Pulmonary artery endothelial cell (primary cell): ENCODE data around the gene DQX1. TPM values are rescaled to one million over a fixed set of nuclear protein-coding genes. Genes with fewer than 3 reads are reported as not detected.
A peak's percentile ranks its signal among the peaks of the same experiment; 100 is the strongest.
"Not testable (repeated sequence)": the region's sequence is repeated elsewhere in the genome, so short reads cannot be mapped to it uniquely, and the experiment has no call there.

Source experiments
- DNase-seq: peaks from one replicate; pipeline ENCODE4 v3.0.0-alpha.2; 2011; ENCODE audit warnings: low read depth, low spot score
- total RNA-seq: library from RNA; depleted of rRNA; stranded (reverse); fragments of >200 nt; gene quantifications from 2 replicates; pipeline ENCODE4 v1.2.3, GENCODE V29; 2014

Gene DQX1
- total RNA-seq, 1 donor from 2014 or later = not detected

GRCh38 chr2:74497777-74498499, 28.1 kb downstream of the DQX1 start:
- no peak for DNase-seq

GRCh38 chr2:74496997-74497776, 28.8 kb downstream of the DQX1 start:
- DNase-seq = no peak

- DNase-seq = no peak
Observed at GRCh38 chr2:74495440-74495839, 30.6 kb downstream of the DQX1 start.

DNA sequence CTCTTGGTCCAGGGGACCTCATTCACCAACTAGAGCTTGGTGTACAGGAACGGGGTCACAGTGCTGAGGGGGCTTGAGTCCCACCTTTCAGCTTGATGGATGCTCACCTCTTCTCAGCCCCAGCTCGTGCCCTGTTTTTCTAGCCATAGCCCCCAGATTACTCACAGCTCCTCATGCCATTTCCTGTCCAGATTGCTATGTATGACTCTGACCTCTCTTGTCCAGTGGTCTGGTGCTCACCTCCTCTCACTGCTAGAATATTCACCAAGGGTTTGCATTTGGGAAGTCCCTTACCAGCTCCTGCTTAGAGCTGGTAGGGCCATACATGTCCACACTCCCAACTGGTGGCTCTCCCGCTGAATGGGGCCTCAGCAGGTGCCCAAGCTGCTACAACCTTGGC, 32.5 kb downstream of the DQX1 start:
- DNase-seq = no peak

- DNase-seq = no peak
Observed at GRCh38 chr2:74491648-74492544, 34.1 kb downstream of the DQX1 start.

DNA sequence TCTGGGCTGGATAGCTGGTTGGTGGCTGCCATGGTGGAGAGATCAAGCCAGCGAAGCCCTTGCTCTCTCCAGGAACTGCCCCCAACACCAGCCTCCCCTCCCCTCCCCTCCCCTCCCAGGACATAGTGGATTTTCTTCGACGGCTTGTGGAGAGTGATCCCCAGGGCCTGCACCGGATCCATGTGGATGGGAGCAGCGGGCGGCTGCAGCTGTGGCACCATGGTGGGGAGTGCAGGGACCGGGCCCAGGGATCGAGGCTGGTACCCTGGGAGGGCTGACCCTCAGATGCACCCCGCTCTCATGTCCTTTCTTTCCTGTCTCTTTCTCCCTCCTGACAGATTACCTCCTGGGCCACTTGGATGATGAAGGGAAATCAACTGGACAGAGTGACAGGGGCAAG, 36.1 kb downstream of the DQX1 start:
- no peak for DNase-seq

DNA sequence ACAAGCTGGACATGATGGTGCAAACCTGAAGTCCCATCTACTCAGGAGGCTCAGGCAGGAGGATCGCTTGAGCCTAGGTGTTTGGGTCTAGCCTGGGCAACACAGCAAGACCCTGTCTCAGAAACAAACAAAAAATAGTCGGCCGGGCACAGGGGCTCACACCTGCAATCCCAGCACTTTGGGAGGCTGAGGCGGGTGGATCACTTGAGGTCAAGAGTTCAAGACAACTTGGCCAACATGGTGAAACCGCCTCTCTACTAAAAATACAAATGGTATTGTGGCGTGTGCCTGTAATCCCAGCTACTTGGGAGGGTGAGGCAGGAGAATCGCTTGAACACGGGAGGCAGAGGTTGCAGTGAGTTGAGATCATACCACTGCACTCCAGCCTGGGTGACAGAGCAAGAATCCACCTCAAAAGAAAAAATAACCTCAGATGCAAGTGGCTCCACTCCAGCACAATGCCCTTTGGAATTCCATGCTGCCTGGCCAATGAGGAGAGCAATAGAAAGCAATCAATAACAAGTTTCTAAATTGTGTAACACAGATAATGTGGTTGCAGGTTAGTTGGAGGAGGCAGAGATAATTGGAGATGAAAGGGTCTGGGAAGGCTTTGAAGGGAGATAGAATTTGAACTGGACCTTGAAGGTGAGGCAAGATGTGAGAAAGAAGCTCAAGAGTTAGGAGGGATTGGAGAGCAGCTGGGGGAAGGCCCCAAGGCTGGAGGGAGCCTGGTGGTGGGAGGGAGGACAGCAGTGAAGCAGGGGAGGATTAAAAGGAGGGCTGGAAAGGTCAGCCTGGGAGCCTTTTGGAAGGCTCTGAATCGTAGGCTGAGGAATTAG, 37.2 kb downstream of the DQX1 start:
- DNase-seq = no peak

GRCh38 chr2:74486141-74486540, 39.9 kb downstream of the DQX1 start:
- DNase-seq = no peak

- not testable (repeated sequence) for DNase-seq
Observed at GRCh38 chr2:74483675-74484164, 42.3 kb downstream of the DQX1 start.

DNA sequence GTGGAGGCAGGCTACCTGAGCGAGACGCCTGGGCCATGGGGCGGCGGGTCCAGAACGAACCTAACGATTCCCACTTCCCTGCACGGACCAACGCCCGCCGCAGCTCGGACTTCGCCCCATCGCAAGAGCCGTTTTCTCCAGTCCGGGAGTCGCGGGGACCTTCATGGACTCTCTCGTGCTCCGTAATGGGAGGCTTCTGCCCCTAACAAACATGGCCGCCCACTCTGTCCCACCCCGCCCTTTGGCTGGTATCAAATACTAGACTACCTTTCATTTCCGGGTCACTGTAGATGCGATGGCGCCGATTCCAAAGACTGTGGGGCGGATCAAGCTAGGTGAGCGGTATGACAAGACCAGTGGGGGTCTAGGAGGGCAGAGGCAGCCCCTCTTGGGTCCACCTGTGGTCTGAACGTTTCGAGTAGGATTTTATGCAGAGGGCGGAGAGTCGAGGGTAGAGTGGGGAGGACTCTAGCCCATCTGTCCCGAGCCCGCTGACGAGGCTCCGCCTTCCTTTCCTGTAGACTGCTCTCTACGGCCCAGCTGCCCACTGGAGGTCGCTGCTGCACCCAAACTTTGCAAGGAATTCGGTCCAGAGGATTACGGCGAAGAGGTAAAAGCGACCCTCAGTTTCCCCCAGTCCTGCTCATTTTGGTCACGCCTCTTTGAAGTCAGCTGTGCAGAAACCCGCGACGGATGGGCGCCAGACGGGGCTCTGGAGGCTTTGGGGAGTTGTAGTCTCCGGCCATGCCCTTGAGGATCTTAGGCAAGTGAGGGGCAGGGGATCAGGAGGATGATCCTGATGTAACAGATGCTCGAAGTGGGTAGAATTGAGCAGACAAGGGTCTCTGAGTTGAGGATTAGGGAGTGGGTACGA, 43.0 kb downstream of the DQX1 start, which contains the start of the genes CCDC142 and TTC31:
Gene CCDC142, minus strand, starts transcription at position 198 of the 874 bp plus-strand sequence. Its CDS starts 161 bp downstream, at position 37.
Gene TTC31, plus strand, starts transcription at position 281 of the 874 bp plus-strand sequence. Its CDS starts 15 bp downstream, at position 296.
- peak; percentile 84 for DNase-seq

- no peak for DNase-seq
Observed at GRCh38 chr2:74481961-74482800, 43.9 kb downstream of the DQX1 start.

DNA sequence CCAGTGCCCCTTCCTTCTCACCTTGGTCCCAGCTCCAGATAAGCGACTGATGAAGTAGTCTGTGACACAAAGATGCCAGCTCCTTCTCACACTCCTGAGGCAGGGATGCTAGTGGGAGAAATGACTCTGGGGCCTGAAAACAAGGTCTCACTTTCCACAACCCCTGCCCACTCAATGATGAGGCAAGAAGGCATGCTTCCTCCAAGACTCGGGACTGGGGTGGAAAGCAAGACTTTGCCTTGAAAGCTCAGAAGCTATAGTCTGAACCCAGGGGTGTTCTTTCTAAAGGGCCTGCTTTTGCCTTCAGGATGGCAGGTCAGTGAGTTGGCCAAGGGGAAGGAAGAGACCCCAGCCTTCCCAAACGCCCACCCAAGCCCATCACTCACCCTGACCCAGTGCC, 44.6 kb downstream of the DQX1 start:
- no peak for DNase-seq

DNA sequence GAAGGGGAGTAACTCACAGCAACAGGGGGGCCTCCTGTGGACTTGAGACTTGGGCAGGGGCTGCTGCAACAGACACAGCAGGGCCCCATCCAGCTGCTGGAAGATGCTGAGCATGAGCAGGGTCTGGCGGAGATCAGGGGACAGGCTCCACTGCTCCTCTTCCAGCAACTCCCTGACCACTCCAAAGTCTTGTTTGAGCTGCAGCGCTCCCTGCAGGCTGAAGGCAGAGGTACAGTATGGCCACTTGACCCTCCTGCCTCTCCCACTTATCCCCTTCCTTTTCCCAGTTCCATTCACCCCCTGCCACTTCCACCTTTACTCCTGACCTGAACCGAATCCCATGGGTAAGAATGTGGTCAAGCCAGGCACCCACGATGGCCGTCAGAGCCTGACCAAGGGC, 51.1 kb downstream of the DQX1 start:
- DNase-seq = no peak

DNA sequence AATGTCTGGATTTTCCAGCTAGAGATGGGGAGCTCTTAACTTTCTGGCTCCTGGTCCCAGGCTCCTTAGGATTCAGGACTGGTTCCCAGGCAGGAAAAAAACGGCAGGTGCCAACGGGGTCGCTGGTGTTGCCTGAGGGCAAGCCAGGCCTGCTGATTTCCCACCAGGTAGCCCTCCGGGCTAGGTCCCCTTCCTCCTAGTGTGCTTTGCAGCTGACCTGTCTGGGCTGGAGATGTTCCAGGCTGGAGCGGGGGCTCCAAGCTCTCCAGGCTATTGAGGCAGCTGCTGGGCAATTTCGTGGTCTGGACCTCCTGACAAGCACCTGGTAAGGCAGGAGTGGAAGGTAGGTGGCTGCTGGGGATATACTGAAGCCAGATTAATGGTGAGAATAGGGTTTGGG, 51.5 kb downstream of the DQX1 start:
- no peak for DNase-seq

DNA sequence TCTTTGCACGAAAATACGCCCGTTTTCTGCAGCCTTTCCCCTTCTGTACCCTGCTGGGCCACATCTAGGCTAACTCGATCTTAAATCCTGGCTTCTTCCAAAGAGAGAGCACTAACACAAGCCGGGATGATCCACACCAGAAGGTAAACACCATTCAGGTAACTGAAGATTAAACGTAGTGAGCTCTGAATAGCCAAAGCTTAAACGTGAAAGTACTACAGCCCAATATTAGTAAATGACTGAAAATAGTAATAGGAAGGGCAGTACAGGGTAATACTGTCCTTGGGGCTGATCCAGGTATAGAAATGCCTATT, 53.1 kb downstream of the DQX1 start:
- no peak for DNase-seq

GRCh38 chr2:74472086-74472944, 53.7 kb downstream of the DQX1 start, which contains the start of gene MRPL53:
Gene MRPL53 (minus strand): TSS chr2:74472680. CDS start chr2:74472660, 20 bp downstream.
- peak; percentile 78 for DNase-seq

DNA sequence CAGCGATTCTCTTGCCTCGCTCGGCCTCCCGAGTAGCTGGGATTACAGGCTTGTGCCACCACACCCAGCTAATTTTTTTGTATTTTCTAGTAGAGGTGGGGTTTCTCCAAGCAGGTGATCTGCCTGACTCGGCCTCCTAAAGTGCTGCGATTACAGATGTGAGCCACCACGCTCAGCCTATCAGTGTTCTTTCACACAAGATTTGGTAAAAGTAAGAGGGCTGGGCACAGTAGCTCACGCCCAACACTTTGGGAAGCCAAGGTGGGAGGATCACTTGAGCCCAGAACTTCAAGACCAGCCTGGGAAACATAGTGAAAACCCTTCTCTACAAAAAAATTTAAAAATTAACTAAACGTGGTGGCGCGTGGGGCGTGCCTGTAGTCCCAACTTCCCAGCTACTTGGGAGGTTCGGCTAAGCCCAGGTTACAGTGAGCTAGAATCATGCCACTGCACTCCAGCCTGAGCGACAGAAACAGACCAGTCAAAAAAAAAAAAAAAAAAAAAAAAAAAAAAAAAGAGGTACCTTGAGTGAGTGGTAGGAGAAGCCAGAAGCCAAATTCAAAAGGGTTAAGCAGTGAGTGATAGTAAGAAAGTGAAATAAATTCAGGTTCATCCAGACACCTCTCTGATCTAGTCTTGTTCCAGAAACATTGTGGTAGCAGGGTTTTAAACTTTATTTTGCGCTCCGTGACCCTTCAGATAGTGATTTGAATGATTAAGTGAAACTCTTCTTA, 54.5 kb downstream of the DQX1 start:
- no peak for DNase-seq
